Stimulated activated CD8-positive, alpha-beta memory T cell treated with anti-CD3 and anti-CD28 coated beads, Interleukin-12 subunit alpha, Interleukin-12 subunit beta, amount 100 ng/mL, for 24 hours (primary cell): ENCODE results near the gene C1orf210.

Experiments used
- DNase-seq: peaks from one replicate; pipeline ENCODE4 v3.0.0-alpha.2; 2020; ENCODE audit errors: extremely low read depth

C1orf210 gene

GRCh38 chr1:43285269-43285990 lies at the start of gene C1orf210:
TSS of gene C1orf210 (minus strand) at chr1:43285581. CDS start at chr1:43283270, 2,311 bp downstream.
- DNase-seq, result no peak

- no peak for DNase-seq
Measured at GRCh38 chr1:43334453-43335205, 49.2 kb upstream of the C1orf210 start.

- DNase-seq, result no peak
Measured at GRCh38 chr1:43331688-43332087, 46.3 kb upstream of the C1orf210 start.

GRCh38 chr1:43329995-43330751 lies 44.8 kb upstream of the C1orf210 start:
- DNase-seq, result no peak

GRCh38 chr1:43327549-43328292 lies 42.3 kb upstream of the C1orf210 start:
- DNase-seq, result no peak

- no peak for DNase-seq
Measured at GRCh38 chr1:43325381-43325780, 40.0 kb upstream of the C1orf210 start.

- DNase-seq, result no peak
Measured at GRCh38 chr1:43324810-43325209, 39.4 kb upstream of the C1orf210 start.

GRCh38 chr1:43322506-43322905 lies 37.1 kb upstream of the C1orf210 start:
- no peak for DNase-seq

GRCh38 chr1:43321331-43321891 lies 36.0 kb upstream of the C1orf210 start:
- DNase-seq, result no peak

- no peak for DNase-seq
Measured at GRCh38 chr1:43319766-43320165, 34.4 kb upstream of the C1orf210 start.

GRCh38 chr1:43319288-43319687 lies 33.9 kb upstream of the C1orf210 start:
- DNase-seq, result no peak

- DNase-seq, result no peak
Measured at GRCh38 chr1:43318831-43319230, 33.5 kb upstream of the C1orf210 start.

GRCh38 chr1:43317817-43318471 lies 32.6 kb upstream of the C1orf210 start:
- DNase-seq, result no peak

- DNase-seq, result no peak
Measured at GRCh38 chr1:43316738-43317520, 31.5 kb upstream of the C1orf210 start.

- DNase-seq, result no peak
Measured at GRCh38 chr1:43315963-43316737, 30.8 kb upstream of the C1orf210 start.

GRCh38 chr1:43315481-43315880 lies 30.1 kb upstream of the C1orf210 start:
- no peak for DNase-seq

- no peak for DNase-seq
Measured at GRCh38 chr1:43314233-43314632, 28.9 kb upstream of the C1orf210 start.

GRCh38 chr1:43313771-43314170 lies 28.4 kb upstream of the C1orf210 start:
- DNase-seq, result no peak
